LNCaP clone FGC (cell line): ENCODE data around the gene ADGRA3.
A peak's percentile ranks its signal among the peaks of the same experiment; 100 is the strongest.
"Not testable (repeated sequence)": the region's sequence is repeated elsewhere in the genome, so short reads cannot be mapped to it uniquely, and the experiment has no call there.

Experiments used
- DNase-seq: peaks from one replicate; pipeline ENCODE4 v3.0.0-alpha.2; 2011; ENCODE audit warnings: low read depth
- H3K4me3 ChIP-seq: 2 replicates; pipeline ENCODE4 v1.5.1; 2011; ENCODE audit warnings: mild to moderate bottlenecking, low read depth, low read length, control low read depth
- CTCF ChIP-seq: IDR thresholded peaks from 2 replicates; pipeline ENCODE4 v1.5.1; 2012; ENCODE audit warnings: mild to moderate bottlenecking; ENCODE audit not compliant: control insufficient read depth, insufficient read depth; ENCODE audit errors: extremely low read depth

The ADGRA3 gene

GRCh38 chr4:22482250-22483127 lies 33.4 kb downstream of the ADGRA3 start:
- H3K4me3 ChIP-seq: no peak overlapping the region
- DNase-seq: no peak
- TF ChIP-seq CTCF: no peak

GRCh38 chr4:22480675-22481327 lies 35.1 kb downstream of the ADGRA3 start:
- H3K4me3 ChIP-seq: no peak overlapping the region
- DNase-seq: peak; percentile 19
- no peak for TF ChIP-seq CTCF

GRCh38 chr4:22478426-22478825 lies 37.4 kb downstream of the ADGRA3 start:
- no peak for DNase-seq
- TF ChIP-seq CTCF: no peak
- no peak overlapping the region for H3K4me3 ChIP-seq

- no peak for DNase-seq
- H3K4me3 ChIP-seq: no peak overlapping the region
- no peak for TF ChIP-seq CTCF
These were observed 38.1 kb downstream of the ADGRA3 start for GRCh38 chr4:22477813-22478182.

- DNase-seq: no peak
- no peak for TF ChIP-seq CTCF
These were observed 38.6 kb downstream of the ADGRA3 start for GRCh38 chr4:22477136-22477812.

GRCh38 chr4:22476011-22476410 lies 39.9 kb downstream of the ADGRA3 start:
- no peak for DNase-seq
- no peak for TF ChIP-seq CTCF
- no peak overlapping the region for H3K4me3 ChIP-seq

More at GRCh38 chr4:22477136-22477812, 38.6 kb downstream of the ADGRA3 start:
- no peak overlapping the region for H3K4me3 ChIP-seq

GRCh38 chr4:22475311-22475646 lies 40.6 kb downstream of the ADGRA3 start:
- H3K4me3 ChIP-seq: not testable (repeated sequence)

More at GRCh38 chr4:22475311-22475646, 40.6 kb downstream of the ADGRA3 start:
- DNase-seq: not testable (repeated sequence)
